ES-I3 (cell line): ENCODE measurements around the gene ABHD12.

ENCODE experiments used
- H3K36me3 ChIP-seq: 2 replicates; pipeline ENCODE4 v1.6.1; 2013; ENCODE audit warnings: mild to moderate bottlenecking, low read length, control low read depth, moderate library complexity; ENCODE audit not compliant: insufficient read depth
- H3K4me1 ChIP-seq: 2 replicates; pipeline ENCODE4 v1.6.1; 2013; ENCODE audit warnings: mild to moderate bottlenecking, control low read depth, low read length; ENCODE audit not compliant: insufficient read depth
- H3K9ac ChIP-seq: 2 replicates; pipeline ENCODE4 v1.6.1; 2013; ENCODE audit warnings: low read depth, mild to moderate bottlenecking, low read length, moderate library complexity
- H3K9me3 ChIP-seq: 2 replicates; pipeline ENCODE4 v1.6.1; 2013; ENCODE audit warnings: mild to moderate bottlenecking, low read length, moderate library complexity; ENCODE audit not compliant: control insufficient read depth, insufficient read depth

ABHD12 gene

DNA sequence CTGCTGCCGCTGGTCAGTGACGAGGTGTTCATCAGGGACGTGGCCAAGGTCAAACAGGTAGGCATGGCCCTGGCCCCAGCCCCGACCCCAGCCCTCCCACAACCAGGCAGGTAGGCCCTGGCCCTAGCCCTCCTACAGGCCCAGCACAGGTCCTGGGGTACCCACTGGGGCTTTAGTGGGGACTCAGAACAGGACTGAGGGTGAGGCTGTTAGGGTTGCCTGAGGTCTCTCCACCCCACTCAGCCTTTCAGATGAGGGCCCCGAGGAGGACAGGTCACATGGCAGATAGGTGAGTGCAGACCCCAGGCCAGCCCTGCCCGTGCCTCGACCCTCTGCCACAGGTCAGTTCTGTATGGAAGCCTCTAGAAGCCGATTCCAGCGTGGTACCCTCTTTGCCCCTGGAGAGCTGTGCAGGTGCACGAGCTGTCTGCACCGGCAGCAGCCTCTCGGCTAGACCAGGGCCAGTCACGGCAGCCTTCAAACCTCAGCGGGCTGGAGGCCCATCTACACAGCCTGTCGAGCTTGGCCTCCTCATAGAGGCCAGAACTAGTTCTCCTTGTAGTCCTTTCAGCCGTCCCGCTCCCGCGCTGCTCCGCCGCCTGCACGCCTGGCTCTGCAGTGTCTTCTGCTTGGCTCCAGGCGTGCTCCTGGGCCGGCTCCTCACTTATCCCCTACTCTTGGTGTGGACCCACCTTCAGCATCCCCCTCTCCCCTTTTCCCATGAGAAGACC, 107.2 kb downstream of the ABHD12 start:
- H3K36me3 ChIP-seq, result peaks cover 10% of the 10 kb centered on the region
- H3K9me3 ChIP-seq, result no peaks in the 10 kb centered on the region
- H3K9ac ChIP-seq, result no peak overlapping the region
- no peaks in the 10 kb centered on the region for H3K4me1 ChIP-seq

- Histone ChIP-seq H3K9me3 (no peaks in the 10 kb centered on the region), H3K4me1 (no peaks in the 10 kb centered on the region), H3K9ac (no peak overlapping the region), H3K36me3 (peaks cover 10% of the 10 kb centered on the region)
Measured at GRCh38 chr20:25282796-25283195, 107.8 kb downstream of the ABHD12 start.

DNA sequence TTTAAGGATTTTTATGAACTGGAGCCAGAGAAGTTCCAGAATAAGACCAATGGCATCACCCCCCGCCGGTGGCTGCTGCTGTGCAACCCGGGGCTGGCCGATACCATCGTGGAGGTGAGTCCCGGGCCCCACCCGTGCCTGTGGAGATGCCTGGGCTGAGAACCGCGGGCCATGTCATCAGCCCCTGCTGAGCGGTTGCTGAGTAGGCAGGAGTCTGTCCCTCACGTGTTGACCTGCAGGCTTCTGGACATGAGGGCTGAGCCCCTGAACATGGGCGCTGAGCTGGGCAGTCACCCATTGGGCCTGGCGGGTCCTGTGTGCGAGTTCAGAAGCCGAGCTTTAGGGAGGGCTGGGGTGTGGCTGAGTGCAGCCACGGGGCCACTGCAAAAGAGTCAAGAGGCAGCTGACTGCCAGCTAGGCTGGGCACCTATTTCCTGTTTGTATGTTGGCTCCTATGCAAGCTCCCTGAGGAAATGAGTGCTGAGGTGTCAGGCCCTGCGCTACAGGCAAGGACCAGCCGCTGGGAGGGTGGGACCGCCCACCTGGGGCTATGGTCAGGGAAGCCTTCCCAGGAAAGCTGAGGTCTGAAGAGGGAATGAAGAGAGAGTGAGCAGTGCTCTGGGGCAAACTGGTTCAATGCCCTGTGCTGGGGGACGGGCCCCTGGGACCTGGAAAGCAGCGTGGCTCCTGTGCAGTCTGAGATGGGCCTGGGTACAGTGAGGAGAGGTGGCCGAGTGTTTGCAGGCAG, 108.4 kb downstream of the ABHD12 start:
- Histone ChIP-seq H3K9me3 (no peaks in the 10 kb centered on the region), H3K36me3 (peaks cover 10% of the 10 kb centered on the region), H3K4me1 (no peaks in the 10 kb centered on the region), H3K9ac (no peak overlapping the region)

DNA sequence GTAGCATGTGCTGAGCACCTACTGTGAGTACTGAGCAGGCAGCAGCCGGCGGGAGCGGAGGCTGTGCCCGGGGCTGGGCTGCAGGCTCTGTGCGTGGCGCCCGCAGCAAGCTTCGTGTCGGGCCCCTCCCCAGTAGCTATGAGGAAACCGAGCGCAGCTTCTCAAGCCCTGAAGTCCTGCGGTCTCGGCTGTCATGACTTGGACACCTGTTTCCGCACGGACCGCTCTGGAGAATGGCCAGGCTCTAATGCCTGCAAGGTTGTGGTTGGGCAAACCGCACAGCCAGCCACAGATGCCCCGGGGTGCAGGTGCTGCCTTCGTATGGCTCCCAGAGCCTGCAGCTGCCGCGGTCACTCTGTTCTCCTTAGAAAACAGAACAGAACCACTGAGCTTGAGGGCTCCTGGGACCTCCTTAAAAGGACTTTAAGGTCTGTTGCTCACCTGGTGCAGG, 109.1 kb downstream of the ABHD12 start:
- Histone ChIP-seq H3K36me3 (peaks cover 10% of the 10 kb centered on the region), H3K9me3 (no peaks in the 10 kb centered on the region), H3K4me1 (no peaks in the 10 kb centered on the region), H3K9ac (no peak overlapping the region)

DNA sequence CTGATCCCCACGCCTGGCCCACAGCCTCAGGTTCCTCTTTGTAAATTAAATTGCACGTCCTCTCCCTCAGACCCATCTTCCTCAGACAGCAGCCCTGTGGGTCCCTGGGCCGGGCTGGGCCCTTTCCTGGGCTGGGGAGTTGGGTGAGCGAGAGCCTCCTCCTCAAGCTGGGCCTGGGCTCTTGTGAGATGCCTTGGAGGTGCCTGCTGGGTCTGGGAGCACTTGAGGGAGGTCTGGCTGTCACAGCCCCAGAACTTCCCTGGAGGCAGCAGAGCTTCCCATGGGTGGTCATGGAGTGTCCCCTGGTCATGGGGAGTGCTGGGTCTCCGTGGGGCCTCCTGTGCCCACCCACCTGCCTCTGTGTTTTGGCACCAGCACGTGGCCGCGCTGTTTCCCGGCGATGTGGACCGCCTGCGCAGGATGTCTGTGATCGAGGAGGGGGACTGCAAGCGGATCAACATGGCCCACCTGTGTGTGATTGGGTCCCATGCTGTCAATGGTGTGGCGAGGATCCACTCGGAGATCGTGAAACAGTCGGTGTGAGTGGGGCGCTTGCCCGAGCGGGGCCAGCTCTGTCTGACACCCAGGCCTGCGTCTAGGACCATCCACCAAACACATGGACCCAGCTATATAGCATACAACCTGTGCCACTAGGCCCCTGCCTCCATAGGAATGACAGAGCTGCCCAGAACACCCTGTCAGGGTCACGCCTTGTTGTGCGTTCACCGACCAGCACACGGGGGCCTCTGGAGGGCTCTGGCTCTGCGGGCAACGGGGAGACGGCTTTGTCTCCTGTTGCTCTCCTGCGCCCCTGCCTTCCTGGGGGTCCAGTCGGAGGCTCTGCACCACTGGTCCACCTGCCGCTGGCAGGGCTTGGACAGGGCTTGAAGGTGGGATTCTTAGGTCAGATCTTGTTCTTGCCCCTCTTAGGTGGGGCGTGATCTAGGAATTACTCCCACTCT, 109.8 kb downstream of the ABHD12 start:
- no peak overlapping the region for H3K9ac ChIP-seq
- no peaks in the 10 kb centered on the region for H3K4me1 ChIP-seq
- no peaks in the 10 kb centered on the region for H3K9me3 ChIP-seq
- H3K36me3 ChIP-seq, result peaks cover 7% of the 10 kb centered on the region

DNA sequence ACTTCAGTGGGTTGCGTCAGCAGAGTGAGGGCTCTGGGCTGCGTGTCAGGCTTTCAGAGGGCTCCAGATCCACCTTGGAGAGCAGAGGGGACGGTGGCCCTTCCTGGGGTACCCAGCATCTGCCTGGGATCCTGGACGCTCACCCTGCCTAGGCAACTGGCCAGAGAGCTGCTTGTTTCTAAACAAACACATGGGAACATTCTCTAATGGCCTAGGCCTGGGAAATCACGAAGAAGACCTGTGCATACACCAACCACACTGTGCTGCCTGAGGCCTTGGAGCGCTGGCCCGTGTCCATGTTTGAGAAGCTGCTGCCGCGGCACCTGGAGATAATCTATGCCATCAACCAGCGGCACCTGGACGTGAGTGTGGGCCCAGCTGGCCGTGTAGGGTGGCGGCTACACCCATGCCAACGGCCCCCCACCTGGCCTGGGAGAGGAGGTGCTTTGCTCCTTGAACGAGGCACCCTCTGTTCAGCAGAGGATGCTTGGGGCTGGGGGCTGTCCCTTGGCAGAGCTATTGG, 110.5 kb downstream of the ABHD12 start:
- no peaks in the 10 kb centered on the region for H3K4me1 ChIP-seq

DNA sequence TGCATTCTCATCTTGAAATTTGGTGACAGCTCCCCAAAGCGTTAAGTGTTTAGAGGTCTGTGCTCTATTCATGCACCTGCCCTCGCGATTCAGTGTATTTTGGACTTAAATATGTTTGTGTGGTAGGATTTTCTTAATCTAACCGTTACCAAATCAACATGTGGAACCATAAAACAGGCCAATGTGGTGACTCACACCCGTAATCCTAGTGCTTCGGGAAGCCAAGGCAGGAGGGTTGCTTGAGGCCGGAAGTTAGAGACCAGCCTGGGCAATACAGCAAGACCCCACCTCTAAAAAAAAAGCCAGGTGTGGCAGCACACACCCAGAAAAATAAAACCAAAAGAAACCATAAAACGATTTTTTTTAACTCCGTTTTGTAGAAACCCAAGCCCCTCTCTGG, 111.2 kb downstream of the ABHD12 start:
- no peaks in the 10 kb centered on the region for H3K4me1 ChIP-seq
- peaks cover 7% of the 10 kb centered on the region for H3K36me3 ChIP-seq
- H3K9ac ChIP-seq, result no peak overlapping the region
- H3K9me3 ChIP-seq, result no peaks in the 10 kb centered on the region

More for the DNA sequence above, 110.5 kb downstream of the ABHD12 start:
- Histone ChIP-seq H3K36me3 (peaks cover 7% of the 10 kb centered on the region), H3K9me3 (no peaks in the 10 kb centered on the region), H3K9ac (no peak overlapping the region)

DNA sequence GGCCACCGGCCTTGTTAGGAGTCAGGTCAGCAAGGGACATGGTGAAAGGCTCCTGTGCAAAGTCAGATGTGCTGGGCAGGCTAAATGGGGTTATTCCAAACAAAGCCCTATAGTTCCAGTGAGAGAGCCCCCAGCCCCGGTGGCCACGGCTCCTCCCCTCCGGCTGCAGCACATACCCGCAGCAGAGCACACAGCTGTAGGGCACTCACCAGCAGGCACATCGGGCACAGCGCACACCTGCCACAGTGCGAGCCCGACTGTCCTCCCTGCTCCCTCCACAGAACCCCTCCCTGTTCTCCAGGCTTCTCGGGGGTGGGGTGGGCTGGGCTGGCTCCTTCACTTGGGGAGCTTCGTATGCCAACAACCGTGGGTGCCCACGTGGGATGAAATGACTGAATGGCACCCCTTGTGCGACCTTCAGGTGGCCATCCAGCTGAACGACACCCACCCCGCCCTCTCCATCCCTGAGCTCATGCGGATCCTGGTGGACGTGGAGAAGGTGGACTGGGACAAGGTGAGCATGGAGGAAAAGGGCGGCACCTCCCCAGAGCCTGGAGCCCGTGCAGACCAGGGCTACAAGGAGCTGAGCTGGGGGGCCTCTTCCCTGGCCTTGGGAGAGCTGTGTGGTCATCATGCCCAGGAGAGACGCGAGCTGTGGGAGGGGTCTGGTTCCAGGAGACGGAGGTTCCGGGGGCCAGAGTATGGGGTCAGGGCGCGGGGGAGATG, 111.8 kb downstream of the ABHD12 start:
- Histone ChIP-seq H3K36me3 (peaks cover 7% of the 10 kb centered on the region), H3K4me1 (no peaks in the 10 kb centered on the region), H3K9ac (no peak overlapping the region), H3K9me3 (no peaks in the 10 kb centered on the region)

DNA sequence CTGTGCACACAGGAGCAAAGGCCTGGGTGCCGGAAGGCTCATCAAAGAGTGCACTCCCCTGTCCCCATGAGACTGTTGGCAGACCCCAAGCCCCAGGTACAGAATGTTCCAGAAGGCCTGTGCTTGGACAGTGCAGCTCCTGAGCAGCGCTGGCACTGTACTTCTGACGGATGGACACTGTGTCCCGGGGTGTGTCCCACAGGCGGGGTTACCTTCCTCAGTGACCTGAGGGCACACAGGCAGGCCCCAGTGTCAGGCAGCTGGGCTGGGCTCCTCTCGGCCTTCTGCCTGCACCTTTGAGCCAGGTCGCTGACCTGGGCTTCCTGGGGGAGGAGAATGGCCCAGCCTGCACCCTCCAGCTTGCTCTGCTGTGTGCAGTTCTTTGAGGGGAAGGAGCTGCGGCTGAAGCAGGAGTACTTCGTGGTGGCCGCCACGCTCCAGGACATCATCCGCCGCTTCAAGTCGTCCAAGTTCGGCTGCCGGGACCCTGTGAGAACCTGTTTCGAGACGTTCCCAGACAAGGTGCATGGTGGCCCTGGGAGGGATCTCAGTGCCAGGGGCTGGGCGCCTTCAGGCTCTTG, 112.6 kb downstream of the ABHD12 start:
- Histone ChIP-seq H3K4me1 (no peaks in the 10 kb centered on the region), H3K9ac (no peak overlapping the region), H3K9me3 (no peaks in the 10 kb centered on the region), H3K36me3 (peaks cover 7% of the 10 kb centered on the region)

- peaks cover 12% of the 10 kb centered on the region for H3K36me3 ChIP-seq
Measured at GRCh38 chr20:25277051-25277801, 113.4 kb downstream of the ABHD12 start.

DNA sequence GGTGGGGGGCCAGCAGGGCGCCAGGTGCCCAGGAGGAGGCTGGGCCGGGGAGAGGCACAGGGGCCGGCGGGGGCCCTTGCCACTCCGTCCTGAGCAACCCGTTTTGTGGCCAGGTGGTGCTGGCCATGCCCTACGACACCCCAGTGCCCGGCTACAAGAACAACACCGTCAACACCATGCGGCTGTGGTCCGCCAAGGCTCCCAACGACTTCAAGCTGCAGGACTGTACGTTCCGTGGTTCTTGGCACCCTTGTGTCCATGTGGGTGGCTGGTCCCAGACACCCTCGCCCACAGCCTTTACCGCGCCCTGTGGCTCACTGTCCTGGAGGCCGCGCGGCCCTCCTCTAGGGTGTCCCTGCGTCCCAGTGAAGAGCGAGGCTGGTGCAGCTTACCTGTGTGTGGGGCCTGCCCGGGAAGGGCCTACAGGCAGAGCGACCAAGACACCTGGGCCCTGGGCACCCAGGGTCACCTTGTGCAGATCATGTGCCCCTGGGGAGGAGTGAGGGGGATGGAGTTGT, 114.0 kb downstream of the ABHD12 start:
- Histone ChIP-seq H3K36me3 (peaks cover 8% of the 10 kb centered on the region), H3K4me1 (no peaks in the 10 kb centered on the region), H3K9me3 (no peaks in the 10 kb centered on the region), H3K9ac (no peak overlapping the region)

More at GRCh38 chr20:25277051-25277801, 113.4 kb downstream of the ABHD12 start:
- no peaks in the 10 kb centered on the region for H3K9me3 ChIP-seq
- H3K4me1 ChIP-seq, result no peaks in the 10 kb centered on the region
- H3K9ac ChIP-seq, result no peak overlapping the region

DNA sequence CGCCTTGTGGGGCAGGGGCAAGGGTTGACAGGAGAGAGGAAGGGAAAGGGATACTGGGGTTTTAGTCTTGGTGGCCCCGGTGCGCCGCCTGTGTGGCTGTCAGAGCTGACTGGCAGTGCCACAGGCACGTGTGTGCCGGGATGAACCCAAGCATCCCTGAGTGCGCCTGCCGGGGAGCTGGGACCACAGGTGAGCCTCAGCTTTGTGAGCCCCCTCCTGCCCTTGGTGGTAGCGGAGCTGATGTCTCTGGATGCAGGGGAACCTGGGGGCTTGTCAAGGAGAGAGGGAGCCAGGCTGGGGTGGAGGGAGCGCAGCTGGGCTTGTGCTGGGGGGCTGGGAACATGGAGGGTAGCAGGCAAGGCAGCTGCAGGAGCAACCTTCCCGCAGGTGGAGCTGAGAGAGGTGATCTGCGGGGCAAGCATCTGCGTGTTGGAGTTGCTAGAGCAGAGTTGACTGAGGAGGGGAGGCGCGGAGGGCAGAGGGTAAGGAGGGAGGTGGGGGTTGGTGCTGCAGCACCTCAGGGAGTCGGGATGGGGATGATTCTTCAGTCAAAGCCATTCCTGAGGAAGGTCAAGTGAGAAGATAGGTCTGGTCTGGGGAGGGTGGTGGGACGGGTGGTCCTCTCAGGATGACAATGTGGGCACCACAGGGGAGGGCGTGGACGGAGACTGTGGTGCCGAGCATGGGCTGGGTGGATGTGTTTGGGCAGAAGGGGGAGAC, 114.7 kb downstream of the ABHD12 start:
- Histone ChIP-seq H3K36me3 (peaks cover 13% of the 10 kb centered on the region), H3K9ac (no peak overlapping the region), H3K4me1 (no peaks in the 10 kb centered on the region), H3K9me3 (no peaks in the 10 kb centered on the region)
